ENCODE results near the gene COA8. TPM values are rescaled to one million over a fixed set of nuclear protein-coding genes. Genes with fewer than 3 reads are reported as not detected.

COA8 gene, protein sequence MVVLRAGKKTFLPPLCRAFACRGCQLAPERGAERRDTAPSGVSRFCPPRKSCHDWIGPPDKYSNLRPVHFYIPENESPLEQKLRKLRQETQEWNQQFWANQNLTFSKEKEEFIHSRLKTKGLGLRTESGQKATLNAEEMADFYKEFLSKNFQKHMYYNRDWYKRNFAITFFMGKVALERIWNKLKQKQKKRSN
- 50.7 TPM for polyA plus RNA-seq (2012; ENCODE audit: low read depth, missing spikeins)

DNA sequence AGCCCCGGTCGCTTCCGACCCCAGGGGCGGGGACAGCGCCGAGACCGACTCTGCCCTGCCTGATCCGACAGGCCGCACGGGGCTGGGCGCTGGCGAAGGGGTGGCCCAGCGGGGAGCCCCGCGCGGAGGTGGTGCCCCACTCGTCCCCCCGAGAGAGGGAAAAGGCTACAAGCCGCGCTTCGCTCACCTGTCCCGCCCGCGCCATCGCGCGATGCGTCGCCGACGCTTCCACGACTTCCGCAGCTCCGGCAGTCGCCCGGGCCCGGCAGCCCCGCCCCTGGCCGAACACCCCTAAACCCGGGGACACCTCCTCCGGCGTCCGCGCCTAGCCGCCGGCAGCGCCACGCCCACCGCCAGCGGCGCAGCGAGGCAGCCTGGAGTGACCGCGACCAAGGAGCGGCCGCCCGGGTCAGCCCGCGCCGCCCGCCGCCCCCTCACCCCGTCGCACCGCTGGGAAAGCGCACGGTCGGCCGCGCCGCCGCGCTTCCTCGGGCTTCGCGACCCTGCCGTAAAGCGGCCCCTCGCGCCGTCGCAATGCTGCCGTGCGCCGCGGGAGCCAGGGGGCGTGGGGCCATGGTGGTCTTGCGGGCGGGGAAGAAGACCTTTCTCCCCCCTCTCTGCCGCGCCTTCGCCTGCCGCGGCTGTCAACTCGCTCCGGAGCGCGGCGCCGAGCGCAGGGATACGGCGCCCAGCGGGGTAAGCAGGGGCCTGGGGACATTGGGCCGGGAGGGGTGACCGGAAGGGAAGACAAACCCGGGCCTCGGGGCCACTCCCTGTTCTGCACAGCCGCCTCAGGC is at the start of gene COA8, which contains the start of gene BAG5:
Gene COA8, plus strand, starts transcription at position 532 of the 797 bp plus-strand sequence. Its CDS starts 42 bp downstream, at position 574.
Gene BAG5, minus strand, starts transcription at position 229 of the 797 bp plus-strand sequence. CDS start 1,493 bp downstream, outside the sequence.
- DNase-seq (ENCODE audit: insufficient read length, low spot score), result peak; percentile 95
- FAIRE-seq, result peak; percentile 96
- peak; percentile 60; the same call in 1 of the 2 replicates for TF ChIP-seq POLR2AphosphoS5 (IDR thresholded peaks at IDR 0.05; ENCODE audit: low read depth, low read length)
- no peak for TF ChIP-seq POU2F2 (IDR thresholded peaks at IDR 0.05; ENCODE audit: low read depth, low read length)
- peak; percentile 69 for TF ChIP-seq POLR2A (IDR thresholded peaks at IDR 0.05; ENCODE audit: low read depth, low read length)
- peak; percentile 48 for TF ChIP-seq SPI1 (IDR thresholded peaks at IDR 0.05; ENCODE audit: low read depth, low read length)
- TF ChIP-seq TAF1 (IDR thresholded peaks at IDR 0.05; ENCODE audit: low read depth, low read length), result peak; percentile 63
- peak; percentile 98 for TF ChIP-seq PAX5 (IDR thresholded peaks at IDR 0.05; ENCODE audit: insufficient read depth, low read length, severe bottlenecking)

DNA sequence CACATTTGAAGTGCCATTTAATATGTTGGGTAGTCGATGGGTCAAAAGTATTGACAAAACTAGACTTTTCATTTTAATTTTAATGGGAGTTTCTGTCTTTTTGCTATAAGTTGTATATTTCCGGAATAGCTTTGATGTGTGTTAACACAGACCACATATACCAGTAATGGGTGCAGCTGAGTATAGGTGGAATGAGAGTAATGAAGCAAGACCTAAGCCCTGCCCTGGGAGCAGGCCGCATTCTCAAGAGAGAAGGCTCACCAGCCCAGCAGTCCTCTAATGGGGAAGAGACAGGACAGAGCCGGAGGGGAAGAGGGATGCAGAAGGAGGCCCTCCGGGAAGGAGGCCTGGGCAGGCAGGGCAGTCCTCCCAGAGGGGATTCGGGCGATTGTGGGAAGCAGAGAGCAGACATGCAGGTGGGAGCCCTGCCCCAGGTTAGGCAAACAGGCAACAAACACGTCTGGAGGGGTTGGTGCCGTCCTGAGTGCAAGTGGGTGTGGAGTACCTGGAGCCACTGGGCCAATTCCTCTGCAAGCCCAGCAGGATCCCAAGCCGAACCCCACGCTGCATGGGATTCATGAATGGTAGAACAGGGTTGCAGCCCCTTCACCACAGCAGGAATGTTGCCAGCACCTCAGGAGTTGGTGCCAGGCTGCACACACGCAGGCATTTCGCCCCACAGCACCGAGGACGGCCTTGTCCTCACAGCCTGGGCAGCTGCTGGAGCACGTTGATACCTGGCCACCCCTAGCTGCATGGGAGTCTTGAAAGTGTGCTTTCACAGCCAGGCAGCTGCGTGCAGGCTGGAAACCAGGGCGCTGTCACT is 48.0 kb upstream of the COA8 start:
- TF ChIP-seq POU2F2 (IDR thresholded peaks at IDR 0.05; ENCODE audit: low read depth, low read length) (0 out of 2 replicates have a peak, but pooled peaks have one; percentile 13), POLR2A (IDR thresholded peaks at IDR 0.05; ENCODE audit: low read depth, low read length) (0 out of 2 replicates have a peak, but pooled peaks have one; percentile 31), SPI1 (IDR thresholded peaks at IDR 0.05; ENCODE audit: low read depth, low read length) (no peak)
- DNase-seq (ENCODE audit: insufficient read length, low spot score), result no peak
- no peak for FAIRE-seq

DNA sequence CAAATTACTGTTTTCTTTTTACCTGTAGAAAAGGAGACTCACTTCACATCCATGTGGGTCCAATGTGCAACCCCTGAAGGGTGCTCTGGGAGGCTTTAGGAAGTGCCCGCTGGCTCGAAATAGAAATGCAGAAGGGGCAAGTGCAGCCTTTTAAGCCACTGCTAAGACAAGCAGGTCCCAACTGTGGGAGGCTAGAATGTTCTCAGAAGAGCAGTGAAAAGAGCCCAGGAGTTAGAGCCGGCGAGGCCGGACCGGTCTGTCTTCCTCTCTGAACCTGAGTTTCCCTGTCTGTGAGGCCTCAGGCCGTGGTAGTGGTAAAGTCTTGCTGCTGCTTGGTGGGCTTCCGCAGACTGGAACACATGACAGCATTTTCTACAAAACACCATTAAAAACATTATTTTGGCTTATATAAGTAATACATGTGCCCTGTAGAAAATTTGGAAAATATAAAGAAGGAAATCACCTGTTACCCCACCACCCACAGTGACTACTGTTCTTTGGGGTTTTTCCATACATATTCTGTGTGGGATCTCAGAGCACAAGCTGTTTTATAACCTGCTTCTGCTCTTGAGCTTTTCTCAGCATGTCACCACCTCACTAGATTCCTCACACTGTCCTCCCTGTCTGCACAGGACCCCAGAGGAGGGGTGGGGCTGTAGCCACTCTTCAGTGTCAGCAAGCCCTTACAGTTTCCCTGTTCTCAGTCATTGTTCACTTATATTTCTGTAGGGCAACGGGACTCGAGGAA is 46.2 kb upstream of the COA8 start:
- DNase-seq (ENCODE audit: insufficient read length, low spot score) (no peak), FAIRE-seq (no peak)
- no peak for TF ChIP-seq TAF1 (IDR thresholded peaks at IDR 0.05; ENCODE audit: low read depth, low read length)
- TF ChIP-seq POLR2AphosphoS5 (IDR thresholded peaks at IDR 0.05; ENCODE audit: low read depth, low read length), result no peak
- no peak for TF ChIP-seq PAX5 (IDR thresholded peaks at IDR 0.05; ENCODE audit: insufficient read depth, low read length, severe bottlenecking)
- TF ChIP-seq POLR2A (IDR thresholded peaks at IDR 0.05; ENCODE audit: low read depth, low read length), result no peak
- no peak for TF ChIP-seq POU2F2 (IDR thresholded peaks at IDR 0.05; ENCODE audit: low read depth, low read length)
- no peak for TF ChIP-seq SPI1 (IDR thresholded peaks at IDR 0.05; ENCODE audit: low read depth, low read length)

DNA sequence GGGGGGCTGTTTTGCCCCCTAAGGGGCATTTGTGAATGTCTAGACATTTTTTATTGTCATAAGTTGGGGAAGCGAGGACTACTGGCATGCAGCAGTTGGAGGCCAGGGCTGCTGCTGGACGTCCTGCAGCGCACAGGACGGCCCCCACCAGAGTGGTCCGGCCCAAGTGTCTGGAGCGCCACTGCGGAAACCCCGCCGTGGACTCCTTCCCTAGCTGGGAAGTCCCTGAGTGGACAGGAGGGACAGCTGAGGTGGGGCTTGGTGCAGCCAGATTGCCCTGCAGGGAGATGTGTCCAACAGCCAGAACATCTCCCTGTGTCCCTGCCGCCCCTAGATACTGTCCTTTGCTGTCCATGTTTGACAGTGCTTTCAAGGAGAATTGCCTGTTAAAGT is 45.6 kb upstream of the COA8 start:
- no peak for TF ChIP-seq SPI1 (IDR thresholded peaks at IDR 0.05; ENCODE audit: low read depth, low read length)
- no peak for TF ChIP-seq PAX5 (IDR thresholded peaks at IDR 0.05; ENCODE audit: insufficient read depth, low read length, severe bottlenecking)
- TF ChIP-seq POLR2A (IDR thresholded peaks at IDR 0.05; ENCODE audit: low read depth, low read length), result no peak
- TF ChIP-seq POU2F2 (IDR thresholded peaks at IDR 0.05; ENCODE audit: low read depth, low read length), result no peak
- no peak for TF ChIP-seq TAF1 (IDR thresholded peaks at IDR 0.05; ENCODE audit: low read depth, low read length)
- TF ChIP-seq POLR2AphosphoS5 (IDR thresholded peaks at IDR 0.05; ENCODE audit: low read depth, low read length), result no peak
- DNase-seq (ENCODE audit: insufficient read length, low spot score), result no peak
- FAIRE-seq, result no peak

DNA sequence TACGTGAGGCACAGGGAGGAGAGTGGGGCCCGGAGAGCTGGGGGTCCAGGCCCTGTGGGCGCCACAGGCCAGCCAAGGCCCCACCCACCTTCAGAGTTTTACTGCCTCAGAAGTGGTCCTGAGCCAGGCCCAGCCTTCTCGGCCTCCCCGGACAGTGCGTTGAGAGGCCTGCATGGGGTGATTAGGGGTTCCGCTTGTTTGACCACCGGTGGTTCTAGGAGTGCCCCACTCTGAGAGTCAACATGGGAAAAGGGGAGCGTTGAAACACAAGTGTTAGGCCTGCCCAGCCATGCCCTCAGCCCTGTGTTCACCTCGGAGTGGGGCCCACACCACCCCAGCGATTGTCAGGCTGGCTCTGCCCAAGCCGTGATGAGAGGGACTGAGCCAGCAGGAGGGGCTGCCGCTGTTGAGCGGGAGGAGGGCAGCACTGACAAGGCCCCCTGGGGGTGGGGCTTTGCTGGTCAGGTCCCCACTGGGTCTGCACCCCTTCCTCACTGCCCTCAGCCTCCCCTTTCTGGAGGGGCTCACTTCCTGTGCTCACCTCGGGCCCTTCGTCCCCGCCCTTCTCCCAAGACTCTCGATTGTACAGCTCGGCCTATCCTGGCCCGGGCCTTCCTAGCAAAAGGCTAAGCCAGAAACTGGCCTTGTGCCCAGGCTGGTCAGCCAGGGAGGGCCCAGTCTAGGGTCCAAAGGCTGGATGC is 44.9 kb upstream of the COA8 start:
- TF ChIP-seq SPI1 (IDR thresholded peaks at IDR 0.05; ENCODE audit: low read depth, low read length) (no peak), POLR2AphosphoS5 (IDR thresholded peaks at IDR 0.05; ENCODE audit: low read depth, low read length) (no peak)
- DNase-seq (ENCODE audit: insufficient read length, low spot score) (no peak), FAIRE-seq (no peak)

DNA sequence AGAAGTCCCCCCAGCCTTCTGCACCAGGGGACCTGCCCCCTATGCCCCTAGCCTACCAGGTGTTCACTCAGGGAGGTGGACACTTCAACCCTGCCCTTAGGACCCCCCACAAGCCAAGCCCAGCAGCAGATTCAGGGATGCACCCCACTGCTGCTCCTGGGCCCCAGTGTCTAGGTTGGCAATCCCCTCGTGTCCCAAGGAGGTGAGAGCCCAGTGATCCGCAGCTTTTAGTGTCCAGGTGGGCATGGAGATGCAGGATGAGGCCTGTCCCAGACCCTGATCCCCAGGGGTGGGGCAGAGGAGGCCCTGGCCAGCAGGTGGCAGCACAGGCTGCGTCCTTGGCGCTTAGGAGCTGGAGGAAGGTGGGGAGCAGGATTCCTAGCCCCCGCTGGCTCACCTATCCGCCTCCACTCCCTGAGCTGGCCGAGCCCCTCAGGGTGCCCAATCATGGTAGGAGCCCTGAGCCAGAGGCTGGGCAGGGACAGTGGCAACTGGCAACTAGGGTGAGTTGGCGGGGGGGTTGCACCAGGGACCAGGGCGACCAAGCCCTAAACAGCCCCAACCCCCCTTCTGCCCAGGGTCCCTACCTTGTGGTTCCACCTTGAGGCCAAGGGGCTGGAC is 44.2 kb upstream of the COA8 start:
- FAIRE-seq, result peak; percentile 84
- TF ChIP-seq PAX5 (IDR thresholded peaks at IDR 0.05; ENCODE audit: insufficient read depth, low read length, severe bottlenecking) (no peak), POLR2AphosphoS5 (IDR thresholded peaks at IDR 0.05; ENCODE audit: low read depth, low read length) (no peak), TAF1 (IDR thresholded peaks at IDR 0.05; ENCODE audit: low read depth, low read length) (no peak), POLR2A (IDR thresholded peaks at IDR 0.05; ENCODE audit: low read depth, low read length) (no peak), POU2F2 (IDR thresholded peaks at IDR 0.05; ENCODE audit: low read depth, low read length) (no peak), SPI1 (IDR thresholded peaks at IDR 0.05; ENCODE audit: low read depth, low read length) (no peak)
- peak; percentile 91 for DNase-seq (ENCODE audit: insufficient read length, low spot score)

DNA sequence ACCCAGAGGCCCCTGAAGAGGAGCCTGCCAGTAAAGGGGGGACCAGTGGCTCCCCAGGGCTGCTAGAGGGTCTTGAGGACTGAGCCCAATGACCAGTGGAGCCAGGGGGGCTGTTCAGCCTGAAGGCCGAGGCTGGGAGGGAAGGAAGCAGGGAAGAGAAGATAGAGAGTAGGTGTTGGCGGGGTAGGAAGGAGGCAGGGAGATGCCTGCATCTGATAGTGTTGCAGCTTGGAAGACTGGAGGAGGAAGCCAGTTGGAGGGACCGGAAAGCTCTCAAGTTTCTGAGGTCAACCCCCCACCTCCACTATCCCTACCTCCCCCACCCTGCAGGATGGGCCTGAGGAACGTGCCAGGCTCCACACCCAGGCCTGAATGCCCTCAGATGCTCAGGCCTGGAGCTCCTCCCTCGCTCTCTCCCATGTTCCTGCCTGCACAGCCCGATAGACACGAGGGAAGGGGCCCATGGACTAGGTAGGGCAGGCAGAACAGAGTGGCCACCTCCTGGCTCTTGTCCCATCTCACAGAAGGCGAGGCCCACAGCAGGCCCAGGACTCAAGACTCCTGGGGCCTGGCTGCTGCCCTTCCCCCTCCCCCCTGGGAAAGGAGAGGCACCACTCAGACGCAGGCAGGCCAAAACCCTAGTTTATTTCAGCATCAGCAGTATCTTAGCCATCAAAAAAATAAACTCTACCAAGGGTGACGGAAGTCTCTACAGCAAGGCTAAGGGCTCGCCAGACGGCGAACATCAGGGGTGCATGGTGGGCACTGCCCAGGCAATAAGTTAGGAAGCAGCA is 43.5 kb upstream of the COA8 start:
- FAIRE-seq, result peak; percentile 55
- DNase-seq (ENCODE audit: insufficient read length, low spot score), result no peak
- TF ChIP-seq POLR2AphosphoS5 (IDR thresholded peaks at IDR 0.05; ENCODE audit: low read depth, low read length), result no peak
- TF ChIP-seq PAX5 (IDR thresholded peaks at IDR 0.05; ENCODE audit: insufficient read depth, low read length, severe bottlenecking), result no peak
- TF ChIP-seq POLR2A (IDR thresholded peaks at IDR 0.05; ENCODE audit: low read depth, low read length), result no peak
- no peak for TF ChIP-seq SPI1 (IDR thresholded peaks at IDR 0.05; ENCODE audit: low read depth, low read length)

Measured in GM12891 (cell line).